ENCODE measurements around the gene FERMT3. TPM values are rescaled to one million over a fixed set of nuclear protein-coding genes. Genes with fewer than 3 reads are reported as not detected.

The FERMT3 gene
- total and polyA plus RNA-seq, 9 donors, result 4.9 to 12.2 (median 10.1) TPM

Other genes with a start within 250 kb of the FERMT3 start
- 408 TPM for gene COX8A, start 232.1 kb upstream of the FERMT3 start, total RNA-seq
- 100 to 1,000 TPM; 229 to 300 (median 276) TPM for gene COX8A, start 232.1 kb upstream of the FERMT3 start, polyA plus RNA-seq (ENCODE audit: insufficient read depth in 1 of 8, insufficient read length in 8 of 8, low replicate concordance in 1 of 8)
- 19.9 TPM for gene OTUB1, start 220.3 kb upstream of the FERMT3 start, total RNA-seq
- gene OTUB1, start 220.3 kb upstream of the FERMT3 start, polyA plus RNA-seq (ENCODE audit: insufficient read depth in 1 of 8, insufficient read length in 8 of 8, low replicate concordance in 1 of 8), result 10 to 100 TPM; 50.4 to 61.9 (median 54.9) TPM
- 1.2 TPM for gene FLRT1, start 170.8 kb upstream of the FERMT3 start, total RNA-seq
- gene FLRT1, start 170.8 kb upstream of the FERMT3 start, polyA plus RNA-seq (ENCODE audit: insufficient read depth in 1 of 8, insufficient read length in 8 of 8, low replicate concordance in 1 of 8), result 1 to 10 TPM; 2.1 to 6.2 (median 3.0) TPM
- gene MACROD1, start 40.6 kb upstream of the FERMT3 start, total RNA-seq, result 107 TPM
- 10 to 100 TPM; 46.1 to 82.9 (median 63.1) TPM for gene MACROD1, start 40.6 kb upstream of the FERMT3 start, polyA plus RNA-seq (ENCODE audit: insufficient read depth in 1 of 8, insufficient read length in 8 of 8, low replicate concordance in 1 of 8)
- 90.7 TPM for gene STIP1, start 20.6 kb upstream of the FERMT3 start, total RNA-seq
- 100 to 1,000 TPM; 120 to 141 (median 128) TPM for gene STIP1, start 20.6 kb upstream of the FERMT3 start, polyA plus RNA-seq (ENCODE audit: insufficient read depth in 1 of 8, insufficient read length in 8 of 8, low replicate concordance in 1 of 8)
- 70.7 TPM for gene TRPT1, start 19.5 kb downstream of the FERMT3 start, total RNA-seq
- 10 to 100 TPM; 42.3 to 78.9 (median 62.9) TPM for gene TRPT1, start 19.5 kb downstream of the FERMT3 start, polyA plus RNA-seq (ENCODE audit: insufficient read depth in 1 of 8, insufficient read length in 8 of 8, low replicate concordance in 1 of 8)
- gene NUDT22, start 19.6 kb downstream of the FERMT3 start, total RNA-seq, result 27.6 TPM
- 10 to 100 TPM; 16.2 to 25.8 (median 21.6) TPM for gene NUDT22, start 19.6 kb downstream of the FERMT3 start, polyA plus RNA-seq (ENCODE audit: insufficient read depth in 1 of 8, insufficient read length in 8 of 8, low replicate concordance in 1 of 8)
- gene DNAJC4, start 23.8 kb downstream of the FERMT3 start, total RNA-seq, result 13.6 TPM
- 10 to 100 TPM; 48.7 to 75.1 (median 53.1) TPM for gene DNAJC4, start 23.8 kb downstream of the FERMT3 start, polyA plus RNA-seq (ENCODE audit: insufficient read depth in 1 of 8, insufficient read length in 8 of 8, low replicate concordance in 1 of 8)
- gene VEGFB, start 27.9 kb downstream of the FERMT3 start, total RNA-seq, result 54.0 TPM
- gene VEGFB, start 27.9 kb downstream of the FERMT3 start, polyA plus RNA-seq (ENCODE audit: insufficient read depth in 1 of 8, insufficient read length in 8 of 8, low replicate concordance in 1 of 8), result 100 to 1,000 TPM in 3 of 8 donors, 10 to 100 TPM in 5; 86.1 to 109 (median 92.7) TPM
- 40.4 TPM for gene FKBP2, start 34.4 kb downstream of the FERMT3 start, total RNA-seq
- 10 to 100 TPM; 40.6 to 60.6 (median 53.9) TPM for gene FKBP2, start 34.4 kb downstream of the FERMT3 start, polyA plus RNA-seq (ENCODE audit: insufficient read depth in 1 of 8, insufficient read length in 8 of 8, low replicate concordance in 1 of 8)
- gene PPP1R14B, start 40.2 kb downstream of the FERMT3 start, total RNA-seq, result 252 TPM
- gene PPP1R14B, start 40.2 kb downstream of the FERMT3 start, polyA plus RNA-seq (ENCODE audit: insufficient read depth in 1 of 8, insufficient read length in 8 of 8, low replicate concordance in 1 of 8), result 100 to 1,000 TPM; 170 to 222 (median 194) TPM
- 10.4 TPM for gene PLCB3, start 44.8 kb downstream of the FERMT3 start, total RNA-seq
- gene PLCB3, start 44.8 kb downstream of the FERMT3 start, polyA plus RNA-seq (ENCODE audit: insufficient read depth in 1 of 8, insufficient read length in 8 of 8, low replicate concordance in 1 of 8), result 10 to 100 TPM in 7 of 8 donors, 1 to 10 TPM in 1; 9.9 to 17.6 (median 13.0) TPM
- 52.2 TPM for gene BAD, start 77.9 kb downstream of the FERMT3 start, total RNA-seq
- gene BAD, start 77.9 kb downstream of the FERMT3 start, polyA plus RNA-seq (ENCODE audit: insufficient read depth in 1 of 8, insufficient read length in 8 of 8, low replicate concordance in 1 of 8), result 10 to 100 TPM; 28.0 to 38.8 (median 34.4) TPM
- 7.7 TPM for gene GPR137, start 79.1 kb downstream of the FERMT3 start, total RNA-seq
- 10 to 100 TPM; 17.7 to 30.7 (median 20.0) TPM for gene GPR137, start 79.1 kb downstream of the FERMT3 start, polyA plus RNA-seq (ENCODE audit: insufficient read depth in 1 of 8, insufficient read length in 8 of 8, low replicate concordance in 1 of 8)
- gene KCNK4, start 84.6 kb downstream of the FERMT3 start, total RNA-seq, result 0.13 TPM
- under 1 TPM in 1 of 8 donors, not detected in 7; 0.08 TPM for gene KCNK4, start 84.6 kb downstream of the FERMT3 start, polyA plus RNA-seq (ENCODE audit: insufficient read depth in 1 of 8, insufficient read length in 8 of 8, low replicate concordance in 1 of 8)
- gene CATSPERZ, start 93.6 kb downstream of the FERMT3 start, total RNA-seq, result not detected
- under 1 TPM in 1 of 8 donors, not detected in 7; 0.14 TPM for gene CATSPERZ, start 93.6 kb downstream of the FERMT3 start, polyA plus RNA-seq (ENCODE audit: insufficient read depth in 1 of 8, insufficient read length in 8 of 8, low replicate concordance in 1 of 8)
- 30.1 TPM for gene ESRRA, start 98.8 kb downstream of the FERMT3 start, total RNA-seq
- 10 to 100 TPM; 26.1 to 35.9 (median 30.5) TPM for gene ESRRA, start 98.8 kb downstream of the FERMT3 start, polyA plus RNA-seq (ENCODE audit: insufficient read depth in 1 of 8, insufficient read length in 8 of 8, low replicate concordance in 1 of 8)
- 306 TPM for gene TRMT112, start 110.8 kb downstream of the FERMT3 start, total RNA-seq
- gene TRMT112, start 110.8 kb downstream of the FERMT3 start, polyA plus RNA-seq (ENCODE audit: insufficient read depth in 1 of 8, insufficient read length in 8 of 8, low replicate concordance in 1 of 8), result 100 to 1,000 TPM; 177 to 218 (median 197) TPM
- 144 TPM for gene PRDX5, start 111.4 kb downstream of the FERMT3 start, total RNA-seq
- gene PRDX5, start 111.4 kb downstream of the FERMT3 start, polyA plus RNA-seq (ENCODE audit: insufficient read depth in 1 of 8, insufficient read length in 8 of 8, low replicate concordance in 1 of 8), result 100 to 1,000 TPM; 128 to 175 (median 165) TPM
- 2.8 TPM for gene CCDC88B, start 133.5 kb downstream of the FERMT3 start, total RNA-seq
- 1 to 10 TPM; 2.8 to 5.6 (median 4.5) TPM for gene CCDC88B, start 133.5 kb downstream of the FERMT3 start, polyA plus RNA-seq (ENCODE audit: insufficient read depth in 1 of 8, insufficient read length in 8 of 8, low replicate concordance in 1 of 8)
- 14.1 TPM for gene RPS6KA4, start 152.4 kb downstream of the FERMT3 start, total RNA-seq
- gene RPS6KA4, start 152.4 kb downstream of the FERMT3 start, polyA plus RNA-seq (ENCODE audit: insufficient read depth in 1 of 8, insufficient read length in 8 of 8, low replicate concordance in 1 of 8), result 10 to 100 TPM; 13.3 to 19.8 (median 16.0) TPM